ENCODE measurements around the gene VASH1.
A peak's percentile ranks its signal among the peaks of the same experiment; 100 is the strongest.

DNA sequence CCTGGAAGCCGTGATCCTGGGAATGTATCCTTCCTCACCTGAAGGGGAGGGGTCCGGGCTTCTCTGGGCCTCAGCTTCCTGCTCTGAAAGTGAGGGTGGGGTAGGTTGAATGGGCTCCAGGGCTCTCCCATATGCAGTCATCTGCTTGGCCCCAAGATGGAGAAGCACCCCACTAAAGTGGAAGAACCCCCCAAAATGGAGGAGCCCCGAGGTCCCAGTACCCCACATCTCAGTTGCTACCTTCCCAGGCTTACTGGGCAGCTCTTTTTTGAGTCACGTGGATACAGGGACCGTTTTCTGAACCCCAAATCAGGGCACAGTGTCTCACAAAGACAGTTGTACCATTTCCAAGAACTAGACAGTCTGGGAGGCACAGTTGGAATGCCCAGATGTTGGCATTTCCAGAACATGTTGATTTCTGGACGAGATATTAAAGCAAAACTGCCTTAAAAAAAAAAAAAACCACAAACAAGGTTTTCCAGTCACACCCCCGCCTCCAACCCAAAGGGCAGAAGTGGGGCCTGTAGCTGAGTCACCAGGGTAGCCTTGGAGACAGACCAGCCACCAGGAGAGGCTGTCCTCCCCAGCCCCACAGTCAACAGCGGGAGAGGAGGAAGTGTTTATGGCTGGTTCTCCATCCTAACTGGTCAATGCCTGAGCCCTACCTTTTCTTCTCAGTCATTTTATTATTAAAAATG lies 12.1 kb downstream of the VASH1 start:
- TF ChIP-seq, protein P1, sequence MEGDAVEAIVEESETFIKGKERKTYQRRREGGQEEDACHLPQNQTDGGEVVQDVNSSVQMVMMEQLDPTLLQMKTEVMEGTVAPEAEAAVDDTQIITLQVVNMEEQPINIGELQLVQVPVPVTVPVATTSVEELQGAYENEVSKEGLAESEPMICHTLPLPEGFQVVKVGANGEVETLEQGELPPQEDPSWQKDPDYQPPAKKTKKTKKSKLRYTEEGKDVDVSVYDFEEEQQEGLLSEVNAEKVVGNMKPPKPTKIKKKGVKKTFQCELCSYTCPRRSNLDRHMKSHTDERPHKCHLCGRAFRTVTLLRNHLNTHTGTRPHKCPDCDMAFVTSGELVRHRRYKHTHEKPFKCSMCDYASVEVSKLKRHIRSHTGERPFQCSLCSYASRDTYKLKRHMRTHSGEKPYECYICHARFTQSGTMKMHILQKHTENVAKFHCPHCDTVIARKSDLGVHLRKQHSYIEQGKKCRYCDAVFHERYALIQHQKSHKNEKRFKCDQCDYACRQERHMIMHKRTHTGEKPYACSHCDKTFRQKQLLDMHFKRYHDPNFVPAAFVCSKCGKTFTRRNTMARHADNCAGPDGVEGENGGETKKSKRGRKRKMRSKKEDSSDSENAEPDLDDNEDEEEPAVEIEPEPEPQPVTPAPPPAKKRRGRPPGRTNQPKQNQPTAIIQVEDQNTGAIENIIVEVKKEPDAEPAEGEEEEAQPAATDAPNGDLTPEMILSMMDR (conservative IDR thresholded peaks at IDR 0.05 in 1 of 2, IDR thresholded peaks at IDR 0.05 in 1 of 2; ENCODE audit: low read depth in 1 of 2, low read length in 2 of 2) = peak; percentile 7 to 19
- TF ChIP-seq EZH2 (IDR thresholded peaks at IDR 0.05; ENCODE audit: low read length, missing control alignments) = no peak
